ENCODE measurements around the gene ST3GAL4.

GRCh38 chr11:126403658-126404057 is 48.2 kb downstream of the ST3GAL4 start:
- TF ChIP-seq, protein P1, sequence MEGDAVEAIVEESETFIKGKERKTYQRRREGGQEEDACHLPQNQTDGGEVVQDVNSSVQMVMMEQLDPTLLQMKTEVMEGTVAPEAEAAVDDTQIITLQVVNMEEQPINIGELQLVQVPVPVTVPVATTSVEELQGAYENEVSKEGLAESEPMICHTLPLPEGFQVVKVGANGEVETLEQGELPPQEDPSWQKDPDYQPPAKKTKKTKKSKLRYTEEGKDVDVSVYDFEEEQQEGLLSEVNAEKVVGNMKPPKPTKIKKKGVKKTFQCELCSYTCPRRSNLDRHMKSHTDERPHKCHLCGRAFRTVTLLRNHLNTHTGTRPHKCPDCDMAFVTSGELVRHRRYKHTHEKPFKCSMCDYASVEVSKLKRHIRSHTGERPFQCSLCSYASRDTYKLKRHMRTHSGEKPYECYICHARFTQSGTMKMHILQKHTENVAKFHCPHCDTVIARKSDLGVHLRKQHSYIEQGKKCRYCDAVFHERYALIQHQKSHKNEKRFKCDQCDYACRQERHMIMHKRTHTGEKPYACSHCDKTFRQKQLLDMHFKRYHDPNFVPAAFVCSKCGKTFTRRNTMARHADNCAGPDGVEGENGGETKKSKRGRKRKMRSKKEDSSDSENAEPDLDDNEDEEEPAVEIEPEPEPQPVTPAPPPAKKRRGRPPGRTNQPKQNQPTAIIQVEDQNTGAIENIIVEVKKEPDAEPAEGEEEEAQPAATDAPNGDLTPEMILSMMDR (conservative IDR thresholded peaks at IDR 0.05): no peak
- no peak for TF ChIP-seq EZH2 (IDR thresholded peaks at IDR 0.05; ENCODE audit: low read depth)

All from PC-9 (cell line).